ENCODE results near the gene FRS3. TPM values are rescaled to one million over a fixed set of nuclear protein-coding genes. Genes with fewer than 3 reads are reported as not detected.

Gene FRS3
- total and polyA plus RNA-seq, 4 donors: 3.7 to 11.2 (median 6.9) TPM

- peaks cover 10 to 39% (median 21%) of the 10 kb centered on the region in 4 donors for H3K36me3 ChIP-seq (ENCODE audit: control insufficient read depth in 4 of 4, insufficient read depth in 4 of 4, low read length in 4 of 4)
Observed at GRCh38 chr6:41774841-41775240, 4.9 kb downstream of the FRS3 start.

GRCh38 chr6:41771058-41771983, 8.4 kb downstream of the FRS3 start:
- DNase-seq: no peak

More at GRCh38 chr6:41774841-41775240, 4.9 kb downstream of the FRS3 start:
- TF ChIP-seq, protein P1, sequence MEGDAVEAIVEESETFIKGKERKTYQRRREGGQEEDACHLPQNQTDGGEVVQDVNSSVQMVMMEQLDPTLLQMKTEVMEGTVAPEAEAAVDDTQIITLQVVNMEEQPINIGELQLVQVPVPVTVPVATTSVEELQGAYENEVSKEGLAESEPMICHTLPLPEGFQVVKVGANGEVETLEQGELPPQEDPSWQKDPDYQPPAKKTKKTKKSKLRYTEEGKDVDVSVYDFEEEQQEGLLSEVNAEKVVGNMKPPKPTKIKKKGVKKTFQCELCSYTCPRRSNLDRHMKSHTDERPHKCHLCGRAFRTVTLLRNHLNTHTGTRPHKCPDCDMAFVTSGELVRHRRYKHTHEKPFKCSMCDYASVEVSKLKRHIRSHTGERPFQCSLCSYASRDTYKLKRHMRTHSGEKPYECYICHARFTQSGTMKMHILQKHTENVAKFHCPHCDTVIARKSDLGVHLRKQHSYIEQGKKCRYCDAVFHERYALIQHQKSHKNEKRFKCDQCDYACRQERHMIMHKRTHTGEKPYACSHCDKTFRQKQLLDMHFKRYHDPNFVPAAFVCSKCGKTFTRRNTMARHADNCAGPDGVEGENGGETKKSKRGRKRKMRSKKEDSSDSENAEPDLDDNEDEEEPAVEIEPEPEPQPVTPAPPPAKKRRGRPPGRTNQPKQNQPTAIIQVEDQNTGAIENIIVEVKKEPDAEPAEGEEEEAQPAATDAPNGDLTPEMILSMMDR (IDR thresholded peaks at IDR 0.05; ENCODE audit: control extremely low read depth, extremely low read depth): no peak
- Histone ChIP-seq H3K4me3 (no peak overlapping the region), H3K9ac (ENCODE audit: insufficient read depth in 1 of 2, low read length in 2 of 2) (no peak overlapping the region), H3K9me3 (ENCODE audit: control insufficient read depth in 4 of 4, insufficient read depth in 3 of 4, low read length in 3 of 4) (no peaks in the 10 kb centered on the region), H3K4me1 (ENCODE audit: control insufficient read depth in 5 of 5, insufficient read depth in 5 of 5, low read length in 5 of 5) (peaks cover 0 to 9% (median 6%) of the 10 kb centered on the region in 5 donors), H3K27ac (ENCODE audit: low read depth in 1 of 2, low read length in 1 of 2) (no peak overlapping the region), H3K27me3 (ENCODE audit: control insufficient read depth in 3 of 3, insufficient read depth in 3 of 3, low read length in 2 of 3) (no peaks in the 10 kb centered on the region)
- 91 to 93% methylated on average over 3 of the region's 3 CpGs for WGBS, 2 donors
- ATAC-seq (ENCODE audit: insufficient read depth, low FRiP score): no peak
- DNase-seq: no peak

GRCh38 chr6:41770381-41771057, 9.2 kb downstream of the FRS3 start:
- H3K36me3 ChIP-seq (ENCODE audit: control insufficient read depth in 4 of 4, insufficient read depth in 4 of 4, low read length in 4 of 4): peaks cover 7 to 39% (median 12%) of the 10 kb centered on the region in 4 donors
- TF ChIP-seq, protein P1 (IDR thresholded peaks at IDR 0.05; ENCODE audit: control extremely low read depth, extremely low read depth): no peak
- no peaks in the 10 kb centered on the region for H3K9me3 ChIP-seq (ENCODE audit: control insufficient read depth in 4 of 4, insufficient read depth in 3 of 4, low read length in 3 of 4)
- 94 to 96% methylated on average over 30 of the region's 30 CpGs for WGBS, 2 donors
- H3K27me3 ChIP-seq (ENCODE audit: control insufficient read depth in 3 of 3, insufficient read depth in 3 of 3, low read length in 2 of 3): no peaks in the 10 kb centered on the region
- no peak overlapping the region for H3K9ac ChIP-seq (ENCODE audit: insufficient read depth in 1 of 2, low read length in 2 of 2)
- ATAC-seq (ENCODE audit: insufficient read depth, low FRiP score) (no peak), DNase-seq (no peak)
- no peak overlapping the region for H3K27ac ChIP-seq (ENCODE audit: low read depth in 1 of 2, low read length in 1 of 2)
- H3K4me1 ChIP-seq (ENCODE audit: control insufficient read depth in 5 of 5, insufficient read depth in 5 of 5, low read length in 5 of 5): peaks cover 6 to 32% (median 19%) of the 10 kb centered on the region in 5 donors
- no peak overlapping the region for H3K4me3 ChIP-seq

More at GRCh38 chr6:41771058-41771983, 8.4 kb downstream of the FRS3 start:
- ATAC-seq (ENCODE audit: insufficient read depth, low FRiP score): no peak
- Histone ChIP-seq H3K27ac (ENCODE audit: low read depth in 1 of 2, low read length in 1 of 2) (no peak overlapping the region), H3K36me3 (ENCODE audit: control insufficient read depth in 4 of 4, insufficient read depth in 4 of 4, low read length in 4 of 4) (peaks cover 10 to 39% (median 14%) of the 10 kb centered on the region in 4 donors), H3K9me3 (ENCODE audit: control insufficient read depth in 4 of 4, insufficient read depth in 3 of 4, low read length in 3 of 4) (no peaks in the 10 kb centered on the region), H3K4me1 (ENCODE audit: control insufficient read depth in 5 of 5, insufficient read depth in 5 of 5, low read length in 5 of 5) (peaks cover 6 to 30% (median 18%) of the 10 kb centered on the region in 5 donors), H3K27me3 (ENCODE audit: control insufficient read depth in 3 of 3, insufficient read depth in 3 of 3, low read length in 2 of 3) (no peaks in the 10 kb centered on the region), H3K9ac (ENCODE audit: insufficient read depth in 1 of 2, low read length in 2 of 2) (no peak overlapping the region), H3K4me3 (no peak overlapping the region)
- TF ChIP-seq, protein P1 (IDR thresholded peaks at IDR 0.05; ENCODE audit: control extremely low read depth, extremely low read depth): no peak
- WGBS, 2 donors: 92% methylated on average over 27 to 29 of the region's 29 CpGs

Measured in lung (tissue), 12 donors.